ENCODE measurements around the gene HHAT. TPM values are rescaled to one million over a fixed set of nuclear protein-coding genes. Genes with fewer than 3 reads are reported as not detected.

The HHAT gene
- polyA plus RNA-seq, 1 donor from 2014 or later, result 5.3 TPM

DNA sequence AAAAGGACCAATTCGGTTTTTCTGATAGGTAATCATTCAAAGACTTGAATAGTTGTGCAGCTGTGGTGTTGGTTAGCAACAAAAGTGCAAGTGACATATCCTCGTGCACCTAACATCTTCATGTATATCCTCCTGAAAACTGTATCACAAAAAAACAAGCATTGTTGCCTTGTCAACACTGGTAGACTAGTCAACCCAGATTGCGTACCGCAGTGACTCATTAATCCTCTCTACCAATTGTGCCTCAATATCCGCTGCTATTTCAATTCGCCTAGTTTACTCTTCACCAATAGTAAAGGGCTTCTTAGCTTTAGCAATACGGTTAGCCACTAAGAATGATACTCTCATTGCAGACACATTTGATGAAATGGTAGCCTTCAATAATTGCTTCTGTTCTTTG is 3.5 kb downstream of the HHAT start:
- H3K27ac ChIP-seq (ENCODE audit: low read length), result no peak overlapping the region
- H3K36me3 ChIP-seq (ENCODE audit: insufficient read depth, low read length), result no peaks in the 10 kb centered on the region
- no peak overlapping the region for H3K4me2 ChIP-seq (ENCODE audit: low read length)
- no peaks in the 10 kb centered on the region for H3K9me2 ChIP-seq (ENCODE audit: insufficient read depth, low read length)
- no peaks in the 10 kb centered on the region for H3K9me3 ChIP-seq (ENCODE audit: low read length)
- H3K9ac ChIP-seq (ENCODE audit: low read length), result no peak overlapping the region
- H4K20me1 ChIP-seq (ENCODE audit: insufficient read depth), result no peaks in the 10 kb centered on the region
- H3K4me3 ChIP-seq (ENCODE audit: low read length), result no peak overlapping the region
- no peaks in the 10 kb centered on the region for H3K79me2 ChIP-seq (replicated peaks; ENCODE audit: insufficient read depth, low read length)
- no peaks in the 10 kb centered on the region for H3F3A ChIP-seq (ENCODE audit: insufficient read depth, low read length, poor library complexity, severe bottlenecking)
- TF ChIP-seq MXI1 (conservative IDR thresholded peaks at IDR 0.05; ENCODE audit: poor library complexity, severe bottlenecking) (no peak), EP300 (conservative IDR thresholded peaks at IDR 0.05; ENCODE audit: poor library complexity, severe bottlenecking) (no peak), EZH2 (IDR thresholded peaks at IDR 0.05; ENCODE audit: borderline replicate concordance, insufficient read depth, low read length, poor library complexity, severe bottlenecking) (no peak), POLR2AphosphoS5 (IDR thresholded peaks at IDR 0.05) (no peak), TAF1 (IDR thresholded peaks at IDR 0.05; ENCODE audit: low read depth) (no peak), SMC3 (conservative IDR thresholded peaks at IDR 0.05; ENCODE audit: poor library complexity) (no peak), RAD21 (conservative IDR thresholded peaks at IDR 0.05) (no peak)
- TF ChIP-seq, protein P1, sequence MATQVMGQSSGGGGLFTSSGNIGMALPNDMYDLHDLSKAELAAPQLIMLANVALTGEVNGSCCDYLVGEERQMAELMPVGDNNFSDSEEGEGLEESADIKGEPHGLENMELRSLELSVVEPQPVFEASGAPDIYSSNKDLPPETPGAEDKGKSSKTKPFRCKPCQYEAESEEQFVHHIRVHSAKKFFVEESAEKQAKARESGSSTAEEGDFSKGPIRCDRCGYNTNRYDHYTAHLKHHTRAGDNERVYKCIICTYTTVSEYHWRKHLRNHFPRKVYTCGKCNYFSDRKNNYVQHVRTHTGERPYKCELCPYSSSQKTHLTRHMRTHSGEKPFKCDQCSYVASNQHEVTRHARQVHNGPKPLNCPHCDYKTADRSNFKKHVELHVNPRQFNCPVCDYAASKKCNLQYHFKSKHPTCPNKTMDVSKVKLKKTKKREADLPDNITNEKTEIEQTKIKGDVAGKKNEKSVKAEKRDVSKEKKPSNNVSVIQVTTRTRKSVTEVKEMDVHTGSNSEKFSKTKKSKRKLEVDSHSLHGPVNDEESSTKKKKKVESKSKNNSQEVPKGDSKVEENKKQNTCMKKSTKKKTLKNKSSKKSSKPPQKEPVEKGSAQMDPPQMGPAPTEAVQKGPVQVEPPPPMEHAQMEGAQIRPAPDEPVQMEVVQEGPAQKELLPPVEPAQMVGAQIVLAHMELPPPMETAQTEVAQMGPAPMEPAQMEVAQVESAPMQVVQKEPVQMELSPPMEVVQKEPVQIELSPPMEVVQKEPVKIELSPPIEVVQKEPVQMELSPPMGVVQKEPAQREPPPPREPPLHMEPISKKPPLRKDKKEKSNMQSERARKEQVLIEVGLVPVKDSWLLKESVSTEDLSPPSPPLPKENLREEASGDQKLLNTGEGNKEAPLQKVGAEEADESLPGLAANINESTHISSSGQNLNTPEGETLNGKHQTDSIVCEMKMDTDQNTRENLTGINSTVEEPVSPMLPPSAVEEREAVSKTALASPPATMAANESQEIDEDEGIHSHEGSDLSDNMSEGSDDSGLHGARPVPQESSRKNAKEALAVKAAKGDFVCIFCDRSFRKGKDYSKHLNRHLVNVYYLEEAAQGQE (IDR thresholded peaks at IDR 0.05; ENCODE audit: borderline replicate concordance), result no peak
- no peak overlapping the region for H2AFZ ChIP-seq (ENCODE audit: low read depth, low read length)
- no peaks in the 10 kb centered on the region for H3K27me3 ChIP-seq (ENCODE audit: insufficient read depth, low read depth, low read length)

DNA sequence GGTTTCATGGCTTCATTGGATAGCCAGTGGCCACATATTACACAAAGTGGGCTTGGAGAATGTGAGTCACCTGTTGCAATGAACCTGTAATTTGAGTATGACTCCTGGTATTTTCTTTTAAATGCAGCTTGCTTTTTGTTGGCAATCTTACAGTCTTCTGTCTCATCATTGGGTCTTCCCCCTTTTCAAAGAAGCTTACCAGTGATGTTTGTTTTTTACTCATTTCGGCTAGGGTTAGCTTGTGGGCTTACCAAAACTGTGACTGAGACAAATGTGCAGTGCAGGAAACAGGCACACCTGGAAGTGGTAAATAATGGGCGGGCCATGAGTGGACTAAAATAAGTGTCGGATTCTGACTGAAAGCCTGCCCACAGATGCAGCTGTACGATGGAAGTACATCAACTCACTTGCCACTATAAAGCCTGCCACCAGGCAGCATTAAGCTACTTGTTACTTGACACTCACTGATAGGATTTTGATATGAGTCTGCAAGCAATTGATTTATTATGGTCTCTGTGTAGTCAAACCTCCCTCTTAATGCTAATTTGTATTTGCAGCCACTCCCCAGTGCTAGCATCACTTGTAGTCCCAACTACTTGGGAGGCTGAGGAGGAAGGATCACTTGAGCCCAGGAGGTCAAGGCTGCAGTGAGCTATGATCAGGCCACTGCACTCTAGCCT is 4.2 kb downstream of the HHAT start:
- Histone ChIP-seq H3K4me3 (ENCODE audit: low read length) (no peak overlapping the region), H3F3A (ENCODE audit: insufficient read depth, low read length, poor library complexity, severe bottlenecking) (no peaks in the 10 kb centered on the region), H3K9me3 (ENCODE audit: low read length) (no peaks in the 10 kb centered on the region), H3K27me3 (ENCODE audit: insufficient read depth, low read depth, low read length) (no peaks in the 10 kb centered on the region), H3K9ac (ENCODE audit: low read length) (no peak overlapping the region), H2AFZ (ENCODE audit: low read depth, low read length) (no peak overlapping the region), H3K36me3 (ENCODE audit: insufficient read depth, low read length) (no peaks in the 10 kb centered on the region), H3K79me2 (replicated peaks; ENCODE audit: insufficient read depth, low read length) (no peaks in the 10 kb centered on the region), H3K9me2 (ENCODE audit: insufficient read depth, low read length) (no peaks in the 10 kb centered on the region), H3K4me2 (ENCODE audit: low read length) (no peak overlapping the region), H4K20me1 (ENCODE audit: insufficient read depth) (no peaks in the 10 kb centered on the region), H3K27ac (ENCODE audit: low read length) (no peak overlapping the region)
- no peak for TF ChIP-seq SMC3 (conservative IDR thresholded peaks at IDR 0.05; ENCODE audit: poor library complexity)
- TF ChIP-seq TAF1 (IDR thresholded peaks at IDR 0.05; ENCODE audit: low read depth), result no peak
- TF ChIP-seq POLR2AphosphoS5 (IDR thresholded peaks at IDR 0.05), result no peak
- TF ChIP-seq RAD21 (conservative IDR thresholded peaks at IDR 0.05), result no peak
- TF ChIP-seq EZH2 (IDR thresholded peaks at IDR 0.05; ENCODE audit: borderline replicate concordance, insufficient read depth, low read length, poor library complexity, severe bottlenecking), result no peak
- TF ChIP-seq, protein P1 (IDR thresholded peaks at IDR 0.05; ENCODE audit: borderline replicate concordance), result no peak
- TF ChIP-seq, protein P2, sequence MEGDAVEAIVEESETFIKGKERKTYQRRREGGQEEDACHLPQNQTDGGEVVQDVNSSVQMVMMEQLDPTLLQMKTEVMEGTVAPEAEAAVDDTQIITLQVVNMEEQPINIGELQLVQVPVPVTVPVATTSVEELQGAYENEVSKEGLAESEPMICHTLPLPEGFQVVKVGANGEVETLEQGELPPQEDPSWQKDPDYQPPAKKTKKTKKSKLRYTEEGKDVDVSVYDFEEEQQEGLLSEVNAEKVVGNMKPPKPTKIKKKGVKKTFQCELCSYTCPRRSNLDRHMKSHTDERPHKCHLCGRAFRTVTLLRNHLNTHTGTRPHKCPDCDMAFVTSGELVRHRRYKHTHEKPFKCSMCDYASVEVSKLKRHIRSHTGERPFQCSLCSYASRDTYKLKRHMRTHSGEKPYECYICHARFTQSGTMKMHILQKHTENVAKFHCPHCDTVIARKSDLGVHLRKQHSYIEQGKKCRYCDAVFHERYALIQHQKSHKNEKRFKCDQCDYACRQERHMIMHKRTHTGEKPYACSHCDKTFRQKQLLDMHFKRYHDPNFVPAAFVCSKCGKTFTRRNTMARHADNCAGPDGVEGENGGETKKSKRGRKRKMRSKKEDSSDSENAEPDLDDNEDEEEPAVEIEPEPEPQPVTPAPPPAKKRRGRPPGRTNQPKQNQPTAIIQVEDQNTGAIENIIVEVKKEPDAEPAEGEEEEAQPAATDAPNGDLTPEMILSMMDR (IDR thresholded peaks at IDR 0.05; ENCODE audit: poor library complexity, severe bottlenecking), result no peak
- TF ChIP-seq MXI1 (conservative IDR thresholded peaks at IDR 0.05; ENCODE audit: poor library complexity, severe bottlenecking), result no peak
- no peak for TF ChIP-seq EP300 (conservative IDR thresholded peaks at IDR 0.05; ENCODE audit: poor library complexity, severe bottlenecking)
